BJ (cell line): ENCODE measurements around the gene KCNC3. TPM values are rescaled to one million over a fixed set of nuclear protein-coding genes. Genes with fewer than 3 reads are reported as not detected.

Source experiments
- CTCF ChIA-PET: fragments of 350-600 bp; formaldehyde crosslinking; extraction: SDS; loops from one replicate; lab custom pipeline; 2021; ENCODE audit warnings: antibody characterized with exemption, inconsistent platforms; lab: Yijun Ruan, JAX
- POLR2A ChIA-PET: fragments of 300-600 bp; sonication (Branson Sonifier 250); formaldehyde crosslinking; extraction: SDS; loops from one replicate; lab custom pipeline; 2021; ENCODE audit warnings: antibody characterized with exemption; lab: Charles Lee
- DNase-seq: peaks from one replicate; pipeline ENCODE4 v3.0.0-alpha.2; 2011; ENCODE audit warnings: low read depth
- H3K27me3 ChIP-seq: 2 replicates; pipeline ENCODE4 v1.6.0; 2011; ENCODE audit warnings: low read length; ENCODE audit not compliant: control insufficient read depth, insufficient read depth
- H3K36me3 ChIP-seq: 2 replicates; pipeline ENCODE4 v1.5.1; 2011; ENCODE audit warnings: low read length; ENCODE audit not compliant: control insufficient read depth, insufficient read depth
- H3K4me3 ChIP-seq: 2 replicates; pipeline ENCODE4 v1.5.1; 2011; ENCODE audit warnings: low read depth, mild to moderate bottlenecking, control low read depth, low read length
- polyA plus RNA-seq: library from polyadenylated mRNA; depleted of rRNA; stranded (reverse); fragments of >200 nt; gene quantifications from 2 replicates; pipeline ENCODE4 v1.2.3, GENCODE V29; 2011
- TF ChIP-seq, protein P1 (sequence below): IDR thresholded peaks from 2 replicates; pipeline ENCODE4 v1.5.1; 2011; ENCODE audit warnings: low read depth, mild to moderate bottlenecking, control low read depth, inconsistent platforms, low read length, moderate library complexity; ENCODE audit not compliant: insufficient read depth

The KCNC3 gene
- polyA plus RNA-seq, 1 experiment, result 0.04 TPM

GRCh38 chr19:50334741-50335421 lies 5.7 kb upstream of the KCNC3 start:
- TF ChIP-seq, protein P1, sequence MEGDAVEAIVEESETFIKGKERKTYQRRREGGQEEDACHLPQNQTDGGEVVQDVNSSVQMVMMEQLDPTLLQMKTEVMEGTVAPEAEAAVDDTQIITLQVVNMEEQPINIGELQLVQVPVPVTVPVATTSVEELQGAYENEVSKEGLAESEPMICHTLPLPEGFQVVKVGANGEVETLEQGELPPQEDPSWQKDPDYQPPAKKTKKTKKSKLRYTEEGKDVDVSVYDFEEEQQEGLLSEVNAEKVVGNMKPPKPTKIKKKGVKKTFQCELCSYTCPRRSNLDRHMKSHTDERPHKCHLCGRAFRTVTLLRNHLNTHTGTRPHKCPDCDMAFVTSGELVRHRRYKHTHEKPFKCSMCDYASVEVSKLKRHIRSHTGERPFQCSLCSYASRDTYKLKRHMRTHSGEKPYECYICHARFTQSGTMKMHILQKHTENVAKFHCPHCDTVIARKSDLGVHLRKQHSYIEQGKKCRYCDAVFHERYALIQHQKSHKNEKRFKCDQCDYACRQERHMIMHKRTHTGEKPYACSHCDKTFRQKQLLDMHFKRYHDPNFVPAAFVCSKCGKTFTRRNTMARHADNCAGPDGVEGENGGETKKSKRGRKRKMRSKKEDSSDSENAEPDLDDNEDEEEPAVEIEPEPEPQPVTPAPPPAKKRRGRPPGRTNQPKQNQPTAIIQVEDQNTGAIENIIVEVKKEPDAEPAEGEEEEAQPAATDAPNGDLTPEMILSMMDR, result no peak
- ChIA-PET CTCF (interaction anchor here (0.6 to 1.2 kb wide), 2 partner anchors 22 to 169 kb away, joined by 3 to 5 read pairs; no protein-coding TSS in a partner anchor), POLR2A (no interaction called here)
- no peaks in the 10 kb centered on the region for H3K36me3 ChIP-seq
- DNase-seq, result no peak
- no peak overlapping the region for H3K4me3 ChIP-seq
- H3K27me3 ChIP-seq, result peaks cover 17% of the 10 kb centered on the region

GRCh38 chr19:50333737-50334617 lies 4.8 kb upstream of the KCNC3 start:
- CTCF ChIA-PET, result interaction anchor here (1.0 to 1.2 kb wide), 3 partner anchors 11 to 41 kb away, joined by 3 to 5 read pairs (median 3); no protein-coding TSS in a partner anchor
- DNase-seq, result no peak

DNA sequence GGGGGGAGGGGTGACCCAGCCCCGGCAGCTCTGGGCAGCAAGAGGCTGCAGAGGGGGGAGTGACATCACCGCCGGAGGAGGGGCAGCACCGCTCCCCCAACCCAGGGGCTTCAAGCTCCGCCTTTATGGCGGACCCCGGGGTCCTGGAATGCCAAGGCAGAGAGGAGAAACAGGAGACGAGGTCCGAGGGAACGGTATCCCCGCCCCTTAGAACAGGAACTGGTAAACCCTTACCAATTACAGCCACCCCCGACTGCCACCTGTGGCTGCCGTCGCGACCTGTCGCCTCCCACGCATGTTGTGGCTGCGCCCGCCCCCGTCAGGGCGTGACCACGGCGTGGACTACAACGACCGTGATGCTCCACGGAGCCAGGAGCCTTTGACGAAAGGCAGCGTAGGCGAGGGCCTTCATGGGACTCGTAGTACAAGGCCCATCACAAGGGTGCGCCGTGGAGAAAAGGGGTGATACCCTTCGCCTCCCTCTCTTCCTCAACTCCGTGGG lies 4.1 kb upstream of the KCNC3 start:
- no peaks in the 10 kb centered on the region for H3K36me3 ChIP-seq
- POLR2A ChIA-PET, result no interaction called here
- peak overlapping the region; percentile 42 for H3K4me3 ChIP-seq
- CTCF ChIA-PET, result interaction anchor here (1.0 to 1.2 kb wide), 3 partner anchors 11 to 41 kb away, joined by 3 to 5 read pairs (median 3); no protein-coding TSS in a partner anchor
- TF ChIP-seq, protein P1, result no peak
- H3K27me3 ChIP-seq, result peaks cover 22% of the 10 kb centered on the region
- DNase-seq, result no peak

More at GRCh38 chr19:50333737-50334617, 4.8 kb upstream of the KCNC3 start:
- Histone ChIP-seq H3K4me3 (peak overlapping the region; percentile 42), H3K36me3 (no peaks in the 10 kb centered on the region), H3K27me3 (peaks cover 22% of the 10 kb centered on the region)
- TF ChIP-seq, protein P1, result no peak
- POLR2A ChIA-PET, result no interaction called here

- ChIA-PET CTCF (interaction anchor here (1.0 to 1.1 kb wide), 2 partner anchors 10 to 42 kb away, joined by 3 read pairs; no protein-coding TSS in a partner anchor), POLR2A (no interaction called here)
- no peak for DNase-seq
- TF ChIP-seq, protein P1, result no peak
- Histone ChIP-seq H3K36me3 (no peaks in the 10 kb centered on the region), H3K4me3 (no peak overlapping the region), H3K27me3 (peaks cover 22% of the 10 kb centered on the region)
Measured at GRCh38 chr19:50332244-50333038, 3.3 kb upstream of the KCNC3 start.

- POLR2A ChIA-PET, result no interaction called here
- no peak for DNase-seq
- peaks cover 27% of the 10 kb centered on the region for H3K27me3 ChIP-seq
- H3K4me3 ChIP-seq, result no peak overlapping the region
- TF ChIP-seq, protein P1, result no peak
- CTCF ChIA-PET, result no interaction called here
- no peaks in the 10 kb centered on the region for H3K36me3 ChIP-seq
Measured at GRCh38 chr19:50331994-50332243, 2.7 kb upstream of the KCNC3 start.
